HepG2 (cell line): ENCODE data around the gene ZNF814. TPM values are rescaled to one million over a fixed set of nuclear protein-coding genes. Genes with fewer than 3 reads are reported as not detected.
A peak's percentile ranks its signal among the peaks of the same experiment; 100 is the strongest.
"Not testable (repeated sequence)": the region's sequence is repeated elsewhere in the genome, so short reads cannot be mapped to it uniquely, and the experiment has no call there.

Experiments
- ATAC-seq: fragments of 200-7000 bp; cut with Tn5 transposase; 3 replicates; pipeline ENCODE4 v1.9.1; 2020; ENCODE audit warnings: mild to moderate bottlenecking, moderate library complexity
- BruUV-seq: library from RNA; stranded (reverse); fragments of 400-500 nt; replicated peaks from 2 replicates; lab custom pipeline; 2021; lab: Mats Ljungman, UMichigan
- CTCF ChIA-PET: fragments of 300-600 bp; formaldehyde crosslinking; extraction: SDS; loops from one replicate; lab custom pipeline; 2021; ENCODE audit warnings: low total read pairs, inconsistent platforms, low intra/inter-chr PET ratio; lab: Yijun Ruan, JAX
- POLR2A ChIA-PET: fragments of 350-600 bp; sonication (Branson Sonifier 250); formaldehyde crosslinking; loops from one replicate; lab custom pipeline; 2020; ENCODE audit warnings: antibody characterized with exemption, inconsistent platforms; lab: Yijun Ruan, JAX
- DNase-seq: peaks from one replicate; pipeline ENCODE4 v3.0.0-alpha.2; 2015; ENCODE audit warnings: low spot score
- FAIRE-seq: peaks from 3 replicates; lab custom pipeline; 2011; peaks lifted over from hg19 to GRCh38; lab: Jason Lieb, UNC
- H2AFZ ChIP-seq: one replicate; pipeline ENCODE4 v1.6.1; 2011; ENCODE audit warnings: low read length, inconsistent platforms
- H3K27ac ChIP-seq: fragments of 300-600 bp; 3 replicates; pipeline ENCODE4 v1.8.0; 2011; ENCODE audit warnings: mixed run types, mild to moderate bottlenecking, mixed read lengths, low read length, inconsistent platforms; ENCODE audit not compliant: insufficient read depth; ENCODE audit errors: extremely low read length
- H3K27me3 ChIP-seq, 2 experiments: fragments of 200-600 bp in 1 of 2; 2 replicates in 1 of 2; 3 replicates in 1 of 2; pipeline versions ENCODE4 v1.6.0 to v1.8.0; 2011; ENCODE audit warnings: low read length in 2 of 2, mild to moderate bottlenecking in 2 of 2, moderate library complexity in 2 of 2, inconsistent platforms in 1 of 2; ENCODE audit not compliant: insufficient read depth in 2 of 2, control insufficient read depth in 1 of 2
- H3K36me3 ChIP-seq, 2 experiments: fragments of 200-600 bp in 1 of 2; replicated peaks in 1 of 2; 2 replicates in 1 of 2; 3 replicates in 1 of 2; pipeline versions ENCODE4 v1.5.1 to v1.8.0; 2011; ENCODE audit warnings: low read length in 2 of 2, inconsistent platforms in 1 of 2; ENCODE audit not compliant: insufficient read depth in 2 of 2, control insufficient read depth in 1 of 2
- H3K4me1 ChIP-seq: 2 replicates; pipeline ENCODE4 v1.5.1; 2012; ENCODE audit warnings: low read length, inconsistent platforms; ENCODE audit not compliant: insufficient read depth
- H3K4me2 ChIP-seq: 2 replicates; pipeline ENCODE4 v1.6.0; 2011; ENCODE audit warnings: low read depth, low read length, inconsistent platforms
- H3K4me3 ChIP-seq, 3 experiments: fragments of 200-600 bp in 1 of 3; sonication (generic), shearing (Covaris generic) in 1 of 3; replicated peaks in 1 of 3; 2 replicates each; pipeline ENCODE4 v1.5.1; 2011 to 2016; ENCODE audit warnings: low read length in 3 of 3, inconsistent platforms in 2 of 3, low read depth in 2 of 3, mild to moderate bottlenecking in 2 of 3, control low read depth in 1 of 3, mixed read lengths in 1 of 3; ENCODE audit not compliant: insufficient read depth in 1 of 3
- H3K79me2 ChIP-seq: one replicate; pipeline ENCODE4 v1.6.1; 2011; ENCODE audit warnings: low read length, inconsistent platforms; ENCODE audit not compliant: insufficient read depth
- H3K9ac ChIP-seq: 2 replicates; pipeline ENCODE4 v1.6.0; 2011; ENCODE audit warnings: mild to moderate bottlenecking, low read depth, low read length, inconsistent platforms; ENCODE audit not compliant: insufficient read depth
- H3K9me3 ChIP-seq: 2 replicates; pipeline ENCODE4 v1.5.1; 2012; ENCODE audit warnings: mild to moderate bottlenecking, low read length
- H4K20me1 ChIP-seq: 2 replicates; pipeline ENCODE4 v1.6.0; 2011; ENCODE audit warnings: inconsistent platforms, mild to moderate bottlenecking, low read length, moderate library complexity; ENCODE audit not compliant: insufficient read depth
- ETV5 ChIP-seq: IDR thresholded peaks from 2 replicates; pipeline ENCODE4 v1.6.1; 2018; ENCODE audit warnings: missing biosample characterization, missing genetic modification reagents, inconsistent platforms, borderline replicate concordance
- NFYB ChIP-seq: sonication (generic); formaldehyde crosslinking; IDR thresholded peaks from 2 replicates; pipeline ENCODE4 v1.4.0; 2020; ENCODE audit warnings: missing genetic modification reagents
- SAP130 ChIP-seq: IDR thresholded peaks from 2 replicates; pipeline ENCODE4 v1.6.1; 2016; ENCODE audit warnings: low read depth
- ZNF510 ChIP-seq: sonication (generic); formaldehyde crosslinking; IDR thresholded peaks from 2 replicates; pipeline ENCODE4 v1.4.0; 2020; ENCODE audit warnings: low read depth, mild to moderate bottlenecking, missing genetic modification reagents
- ZNF703 ChIP-seq: sonication (generic); formaldehyde crosslinking; IDR thresholded peaks from 2 replicates; pipeline ENCODE4 v1.5.1; 2020; ENCODE audit warnings: missing genetic modification reagents, mild to moderate bottlenecking, moderate library complexity, borderline replicate concordance
- WGBS: methylation state at CpG from one replicate; pipeline ENCODE4 v1.1.6; 2017; ENCODE audit warnings: low lambda C conversion rate; 5-methylcytosine and 5-hydroxymethylcytosine counted together
- in situ Hi-C: cut with HindIII; loops from 2 replicates; pipeline ENCODE4 v1.10.0; 2017; ENCODE audit warnings: low pct_unique_long_range_greater_than_20kb; ENCODE audit not compliant: extremely low pct_ligation_motif_present
- intact Hi-C: fragments of 100-400 bp; cut with micrococcal nuclease; formaldehyde crosslinking; loops from one replicate; pipeline ENCODE4 v1.10.0; 2022; ENCODE audit not compliant: unreplicated experiment
- polyA plus RNA-seq, 8 experiments: library from polyadenylated mRNA; depleted of rRNA in 3 of 8; stranded (reverse) in 7 of 8; unstranded in 1 of 8; fragments of >200 nt; fragmentation: Illumina TruSeq in 4 of 8; extraction: Trizol in 4 of 8; gene quantifications; 2 replicates each; pipeline versions ENCODE4 v1.2.1 to v1.2.3, GENCODE V29; 2011 to 2016; ENCODE audit warnings: low read depth in 4 of 8, missing spikeins in 1 of 8, mixed read lengths in 1 of 8; ENCODE audit not compliant: insufficient read depth in 1 of 8
- total RNA-seq, 5 experiments: library from RNA; depleted of rRNA; stranded (reverse); fragments of >200 nt; fragmentation: Illumina TruSeq; extraction: Trizol; gene quantifications; 2 replicates each; pipeline ENCODE4 v1.2.3, GENCODE V29; 2016; ENCODE audit warnings: low read depth in 1 of 5
- TF ChIP-seq, protein P1 (sequence below): sonication (generic); formaldehyde crosslinking; IDR thresholded peaks from 2 replicates; pipeline ENCODE4 v1.5.1; 2020; ENCODE audit warnings: mild to moderate bottlenecking, missing genetic modification reagents, moderate library complexity

ZNF814 gene
- total and polyA plus RNA-seq, 2 of the 13 experiments (the other 11 are each of a cell fraction or from before 2014, with no cell fraction given): 2.5 to 3.4 TPM

DNA sequence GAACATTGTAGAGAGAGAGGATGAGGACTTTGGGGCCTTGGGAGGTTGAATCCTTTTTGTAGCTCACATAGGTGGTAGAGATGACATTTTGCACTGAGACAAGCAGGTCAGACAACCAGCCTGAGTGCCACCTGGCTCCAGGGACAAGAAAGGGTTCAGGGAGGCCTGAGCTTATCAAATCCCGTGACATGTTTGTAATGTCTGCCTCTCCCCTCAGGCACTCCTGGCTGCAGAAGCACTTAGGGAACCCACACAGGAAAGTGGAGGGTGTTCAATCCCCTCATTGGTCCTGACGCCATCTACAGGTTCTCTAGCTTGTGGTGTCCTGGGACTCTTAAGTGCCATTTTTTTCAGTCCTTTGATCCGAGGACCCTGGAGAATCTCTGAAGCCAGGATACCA, 67.7 kb downstream of the ZNF814 start:
- peaks cover 55% of the 10 kb centered on the region for H3K4me1 ChIP-seq
- DNase-seq, CTCF ChIA-PET, in situ Hi-C loops, H2AFZ ChIP-seq, BruUV-seq, H3K9me3 ChIP-seq, ATAC-seq, POLR2A ChIA-PET, H3K27me3 ChIP-seq: not testable (repeated sequence)
- H3K4me2 ChIP-seq: peak overlapping the region; percentile 97
- peak overlapping the region; percentile 98 for H3K9ac ChIP-seq
- peak overlapping the region; percentile 90 for H3K27ac ChIP-seq
- TF ChIP-seq SAP130 (CRISPR knock-in tag): 0 out of 2 replicates have a peak, but pooled peaks have one; percentile 14
- WGBS: 0% methylated on average over 1 of the region's 3 CpGs
- H3K36me3 ChIP-seq: peaks cover 0 to 10% of the 10 kb centered on the region in 2 experiments; a peak in 1 of 5 replicates
- intact Hi-C loops: loop anchor here (10.0 kb wide), 1 partner anchor 334 kb away; the partner anchor contains the start of gene ZNF329
- H3K79me2 ChIP-seq: peaks cover 61% of the 10 kb centered on the region
- peak; percentile 47 for FAIRE-seq
- peak overlapping the region; percentile 86 to 96 (median 88) for H3K4me3 ChIP-seq
- H4K20me1 ChIP-seq: peaks cover 16% of the 10 kb centered on the region; the same call in 1 of the 2 replicates

DNA sequence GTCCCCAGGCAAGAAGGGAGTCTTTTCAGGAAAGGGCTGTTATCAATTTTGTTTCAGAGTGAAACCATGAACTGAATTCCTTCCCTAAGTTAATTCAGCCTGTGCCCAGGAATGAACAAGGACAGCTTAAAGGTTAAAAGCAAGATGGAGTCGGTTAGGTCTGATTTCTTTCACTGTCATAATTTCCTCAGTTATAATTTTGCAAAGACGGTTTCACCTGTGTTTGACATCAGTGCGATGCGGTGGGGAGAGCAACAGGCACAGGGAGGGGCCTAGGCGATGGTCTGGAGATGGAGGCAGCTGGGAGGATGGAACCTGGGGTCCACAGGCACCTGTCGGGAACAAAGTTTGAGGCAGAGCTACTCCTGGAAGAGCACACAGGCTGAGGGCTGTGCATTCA, 68.2 kb downstream of the ZNF814 start:
- TF ChIP-seq ZNF703: no peak
- no peak for TF ChIP-seq ETV5 (CRISPR knock-in tag)
- no peak for TF ChIP-seq NFYB
- TF ChIP-seq ZNF510 (CRISPR knock-in tag): no peak
- TF ChIP-seq, protein P1, sequence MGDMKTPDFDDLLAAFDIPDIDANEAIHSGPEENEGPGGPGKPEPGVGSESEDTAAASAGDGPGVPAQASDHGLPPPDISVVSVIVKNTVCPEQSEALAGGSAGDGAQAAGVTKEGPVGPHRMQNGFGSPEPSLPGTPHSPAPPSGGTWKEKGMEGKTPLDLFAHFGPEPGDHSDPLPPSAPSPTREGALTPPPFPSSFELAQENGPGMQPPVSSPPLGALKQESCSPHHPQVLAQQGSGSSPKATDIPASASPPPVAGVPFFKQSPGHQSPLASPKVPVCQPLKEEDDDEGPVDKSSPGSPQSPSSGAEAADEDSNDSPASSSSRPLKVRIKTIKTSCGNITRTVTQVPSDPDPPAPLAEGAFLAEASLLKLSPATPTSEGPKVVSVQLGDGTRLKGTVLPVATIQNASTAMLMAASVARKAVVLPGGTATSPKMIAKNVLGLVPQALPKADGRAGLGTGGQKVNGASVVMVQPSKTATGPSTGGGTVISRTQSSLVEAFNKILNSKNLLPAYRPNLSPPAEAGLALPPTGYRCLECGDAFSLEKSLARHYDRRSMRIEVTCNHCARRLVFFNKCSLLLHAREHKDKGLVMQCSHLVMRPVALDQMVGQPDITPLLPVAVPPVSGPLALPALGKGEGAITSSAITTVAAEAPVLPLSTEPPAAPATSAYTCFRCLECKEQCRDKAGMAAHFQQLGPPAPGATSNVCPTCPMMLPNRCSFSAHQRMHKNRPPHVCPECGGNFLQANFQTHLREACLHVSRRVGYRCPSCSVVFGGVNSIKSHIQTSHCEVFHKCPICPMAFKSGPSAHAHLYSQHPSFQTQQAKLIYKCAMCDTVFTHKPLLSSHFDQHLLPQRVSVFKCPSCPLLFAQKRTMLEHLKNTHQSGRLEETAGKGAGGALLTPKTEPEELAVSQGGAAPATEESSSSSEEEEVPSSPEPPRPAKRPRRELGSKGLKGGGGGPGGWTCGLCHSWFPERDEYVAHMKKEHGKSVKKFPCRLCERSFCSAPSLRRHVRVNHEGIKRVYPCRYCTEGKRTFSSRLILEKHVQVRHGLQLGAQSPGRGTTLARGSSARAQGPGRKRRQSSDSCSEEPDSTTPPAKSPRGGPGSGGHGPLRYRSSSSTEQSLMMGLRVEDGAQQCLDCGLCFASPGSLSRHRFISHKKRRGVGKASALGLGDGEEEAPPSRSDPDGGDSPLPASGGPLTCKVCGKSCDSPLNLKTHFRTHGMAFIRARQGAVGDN: peak; percentile 29
- Histone ChIP-seq H2AFZ (no peak overlapping the region), H3K27ac (peak overlapping the region; percentile 90), H3K4me2 (peak overlapping the region; percentile 97), H3K4me3 (peak overlapping the region; percentile 86 to 96 (median 88)), H4K20me1 (peaks cover 16% of the 10 kb centered on the region; the same call in 1 of the 2 replicates), H3K4me1 (peaks cover 59% of the 10 kb centered on the region), H3K9me3 (no peaks in the 10 kb centered on the region), H3K27me3 (no peaks in the 10 kb centered on the region; a peak in 1 of 5 replicates), H3K9ac (peak overlapping the region; percentile 98), H3K36me3 (peaks cover 0 to 9% of the 10 kb centered on the region in 2 experiments; a peak in 1 of 5 replicates), H3K79me2 (peaks cover 56% of the 10 kb centered on the region)
- intact Hi-C loops (loop anchor here (10.0 kb wide), 1 partner anchor 334 kb away; the partner anchor contains the start of gene ZNF329), in situ Hi-C loops (no loop called here)
- ATAC-seq (no peak), FAIRE-seq (no peak), DNase-seq (no peak)
- BruUV-seq: no TSS peak
- WGBS: 21% methylated on average over 6 of the region's 6 CpGs
- CTCF ChIA-PET: no interaction called here
- POLR2A ChIA-PET: interaction anchor here (1.1 to 1.9 kb wide), 4 partner anchors 9 to 55 kb away, joined by 4 to 6 read pairs (median 5); partner anchors contain the start of gene ZNF587B
